Jurkat, Clone E6-1 (cell line): ENCODE measurements around the gene ZC3H13. TPM values are rescaled to one million over a fixed set of nuclear protein-coding genes. Genes with fewer than 3 reads are reported as not detected.

Experiments
- DNase-seq: peaks from one replicate; pipeline ENCODE4 v3.0.0-alpha.2; 2011; ENCODE audit warnings: low read depth, low spot score
- H3K4me3 ChIP-seq: 2 replicates; pipeline ENCODE4 v1.5.1; 2011; ENCODE audit warnings: mild to moderate bottlenecking, low read length, control low read depth, moderate library complexity
- polyA plus RNA-seq: library from polyadenylated mRNA; unstranded; fragments of >200 nt; gene quantifications from one replicate; pipeline ENCODE4 v1.2.1, GENCODE V29; 2012; ENCODE audit warnings: missing spikeins; ENCODE audit not compliant: insufficient read length, insufficient read depth

Gene ZC3H13
- polyA plus RNA-seq, result 16.1 TPM

GRCh38 chr13:46052319-46053161, at the start of gene ZC3H13:
ZC3H13 (minus strand) TSS chr13:46052746; CDS start chr13:46045507, 7,239 bp downstream.
- peak; percentile 95 for DNase-seq
- H3K4me3 ChIP-seq, result peak within 1 kb of the TSS; percentile 75

DNA sequence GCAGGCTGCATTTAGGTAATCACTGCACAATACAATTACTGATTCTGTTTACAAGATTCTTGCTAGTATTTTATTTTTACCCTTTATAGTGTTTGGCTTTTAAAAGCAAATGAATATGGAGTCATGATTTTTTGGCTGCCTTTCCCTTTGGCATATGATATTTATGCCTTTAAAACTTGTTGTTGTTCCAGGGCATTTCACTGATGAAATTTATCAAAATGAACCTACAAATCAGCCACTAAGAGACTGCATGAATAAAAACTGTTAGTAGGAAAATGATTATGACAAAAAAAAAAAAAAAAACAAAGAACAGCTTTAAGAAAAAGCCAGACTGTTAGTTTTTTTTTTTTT, 49.7 kb upstream of the ZC3H13 start:
- no peak overlapping the region for H3K4me3 ChIP-seq
- DNase-seq, result no peak

GRCh38 chr13:46101484-46102254, 49.1 kb upstream of the ZC3H13 start:
- no peak for DNase-seq
- no peak overlapping the region for H3K4me3 ChIP-seq

DNA sequence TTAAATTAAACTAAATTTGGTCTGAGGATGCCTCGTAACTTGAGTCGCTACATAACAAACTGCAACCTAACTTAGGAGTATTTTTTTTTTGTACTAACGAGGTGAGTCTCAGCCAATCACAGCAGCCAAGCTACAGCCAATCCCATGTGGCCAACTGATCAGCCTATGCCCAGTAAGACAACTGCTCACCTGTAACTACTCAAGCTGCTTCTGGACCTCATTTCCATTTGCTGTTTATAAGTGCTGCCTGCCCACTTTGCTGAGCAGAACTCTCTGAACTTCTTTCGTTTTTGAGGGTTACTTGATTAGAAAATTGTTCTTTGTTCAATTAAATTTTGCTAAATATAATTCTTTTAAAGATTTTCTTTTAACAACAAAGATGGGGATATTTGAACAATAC, 48.5 kb upstream of the ZC3H13 start:
- DNase-seq, result no peak
- H3K4me3 ChIP-seq, result no peak overlapping the region

DNA sequence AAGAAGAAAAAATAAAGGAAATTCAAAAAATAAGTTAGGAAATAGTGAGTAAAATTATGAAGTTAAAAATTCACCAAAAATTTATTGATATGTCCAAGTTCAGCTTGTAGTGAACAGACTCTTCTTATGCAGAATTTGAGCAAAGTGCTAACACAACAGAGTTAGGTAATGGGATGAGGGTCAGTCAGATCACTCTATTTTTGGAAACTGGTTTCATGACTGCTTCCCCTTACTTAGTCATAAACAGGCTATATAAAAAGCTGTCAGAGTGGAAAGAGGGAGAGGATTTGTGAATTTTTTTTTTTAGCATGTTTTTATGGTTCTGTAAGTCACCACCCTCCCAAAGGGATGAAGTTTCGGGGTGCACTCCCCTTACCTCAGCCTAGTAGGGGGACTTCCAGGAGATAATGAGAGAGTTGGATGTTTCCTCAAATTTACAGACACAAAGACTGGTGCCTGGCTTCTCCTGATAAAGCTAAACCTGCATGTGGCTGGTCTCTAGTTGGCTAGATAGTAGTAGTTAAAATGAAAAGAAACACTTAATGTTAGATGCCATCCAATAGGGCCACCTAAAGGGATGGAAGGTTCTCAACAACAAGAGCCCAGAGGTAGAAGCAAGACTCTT, 47.8 kb upstream of the ZC3H13 start:
- no peak overlapping the region for H3K4me3 ChIP-seq
- DNase-seq, result no peak

GRCh38 chr13:46097663-46098062, 45.1 kb upstream of the ZC3H13 start:
- no peak for DNase-seq

DNA sequence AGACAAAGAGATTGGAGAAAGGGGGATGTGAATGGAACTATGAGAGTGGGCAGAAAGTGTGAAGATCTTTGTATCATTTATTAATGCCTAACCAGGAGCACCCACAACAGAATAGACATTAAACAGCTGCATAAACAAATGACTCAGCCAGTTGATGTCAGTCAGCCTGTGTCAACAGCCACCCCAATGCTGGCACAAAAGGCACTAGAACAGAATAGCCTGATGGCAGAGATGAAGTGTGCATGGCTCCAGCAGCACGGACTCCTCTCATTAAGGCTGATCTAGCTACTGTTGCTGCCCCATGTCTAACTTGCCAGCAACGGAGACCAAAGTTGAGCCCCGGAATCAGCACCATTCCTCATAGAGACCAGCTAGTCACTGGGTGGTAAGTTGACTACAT, 44.5 kb upstream of the ZC3H13 start:
- no peak overlapping the region for H3K4me3 ChIP-seq
- DNase-seq, result no peak

More at GRCh38 chr13:46097663-46098062, 45.1 kb upstream of the ZC3H13 start:
- no peak overlapping the region for H3K4me3 ChIP-seq

DNA sequence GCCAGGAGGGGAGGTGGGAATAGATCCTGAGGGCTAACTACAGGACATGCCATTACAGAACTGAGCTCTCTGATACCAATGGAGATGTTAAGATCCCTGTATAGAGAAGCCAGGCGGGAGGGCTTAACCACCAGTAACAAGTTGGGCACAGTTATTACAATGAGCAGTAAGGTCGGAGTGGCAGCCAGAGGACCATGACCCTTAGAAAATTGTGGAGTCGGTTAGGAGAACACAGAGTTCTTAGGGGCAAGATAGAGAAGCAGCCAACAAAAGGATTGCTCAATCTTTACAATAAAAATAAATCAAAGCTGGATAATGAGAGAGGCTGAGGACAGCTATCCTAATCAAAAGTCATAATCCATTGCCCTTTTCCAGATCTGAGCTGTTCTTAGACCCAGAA, 41.9 kb upstream of the ZC3H13 start:
- DNase-seq, result no peak
- H3K4me3 ChIP-seq, result no peak overlapping the region

- no peak overlapping the region for H3K4me3 ChIP-seq
- no peak for DNase-seq
Observed at GRCh38 chr13:46088821-46089562, 36.4 kb upstream of the ZC3H13 start.

GRCh38 chr13:46087481-46087880, 34.9 kb upstream of the ZC3H13 start:
- DNase-seq, result no peak
- no peak overlapping the region for H3K4me3 ChIP-seq

DNA sequence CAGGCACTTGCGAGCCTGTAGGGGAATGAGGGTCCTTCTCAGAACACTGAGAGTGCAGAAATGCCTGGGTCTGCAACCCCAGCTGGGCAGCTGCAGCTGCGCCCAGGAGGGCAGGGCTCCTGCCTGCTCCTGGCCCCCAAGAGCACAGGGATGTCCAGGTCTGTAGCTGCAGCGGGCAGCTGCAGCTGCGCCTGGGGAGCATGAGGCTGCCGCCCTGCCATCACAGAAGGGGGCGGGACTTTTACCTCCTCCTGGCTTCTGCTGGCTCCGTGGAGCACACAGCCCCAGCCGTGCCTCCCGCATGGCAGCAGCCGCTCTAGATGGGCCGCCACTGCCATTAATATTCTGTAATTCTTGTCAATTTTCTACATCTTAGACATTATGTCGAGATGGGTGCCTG, 34.4 kb upstream of the ZC3H13 start:
- no peak overlapping the region for H3K4me3 ChIP-seq
- no peak for DNase-seq

- no peak overlapping the region for H3K4me3 ChIP-seq
- DNase-seq, result no peak
Observed at GRCh38 chr13:46086421-46086922, 33.9 kb upstream of the ZC3H13 start.

DNA sequence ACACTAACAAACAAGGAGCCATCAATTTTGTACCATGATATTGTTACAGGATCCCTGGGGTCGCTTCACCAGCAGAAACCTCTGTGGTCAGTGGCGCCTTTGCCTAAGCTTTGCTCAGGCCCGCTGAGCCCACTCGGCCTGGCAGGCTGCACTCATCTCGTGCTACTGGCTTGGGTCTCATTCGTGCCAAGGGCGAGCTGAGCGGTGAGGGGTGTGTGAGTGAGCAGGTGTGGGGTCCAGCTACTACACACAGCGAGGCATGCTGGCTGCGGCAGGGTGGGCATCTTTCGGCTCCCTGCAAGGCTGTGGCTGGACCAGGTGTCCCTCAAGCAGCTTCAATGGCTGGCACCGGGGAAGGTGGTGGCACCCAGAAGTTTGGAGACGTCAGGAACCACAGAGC, 33.2 kb upstream of the ZC3H13 start:
- DNase-seq, result no peak
- H3K4me3 ChIP-seq, result no peak overlapping the region

DNA sequence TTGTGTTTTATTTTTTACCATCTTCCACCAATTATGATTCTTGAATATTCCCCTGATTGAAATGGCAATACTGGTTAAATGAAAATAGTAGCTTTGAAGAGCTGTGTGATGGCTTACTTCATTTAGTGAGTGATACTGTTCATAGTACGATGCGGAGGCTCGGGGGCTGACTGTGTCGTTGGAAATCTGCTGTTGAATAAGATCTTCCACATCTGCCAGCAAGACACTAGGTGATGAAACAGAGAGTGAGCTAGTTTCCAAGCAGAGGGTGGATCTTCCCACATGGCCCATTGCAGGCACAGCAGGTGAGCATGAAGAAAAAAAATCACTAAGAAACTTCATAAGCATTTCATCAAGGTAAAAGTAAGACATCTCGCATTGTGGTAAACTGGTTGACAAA, 29.8 kb upstream of the ZC3H13 start:
- no peak overlapping the region for H3K4me3 ChIP-seq
- DNase-seq, result no peak

- H3K4me3 ChIP-seq, result no peak overlapping the region
- peak; percentile 71 for DNase-seq
Observed at GRCh38 chr13:46079770-46080169, 27.2 kb upstream of the ZC3H13 start.

GRCh38 chr13:46077265-46077664, 24.7 kb upstream of the ZC3H13 start:
- DNase-seq, result no peak
- no peak overlapping the region for H3K4me3 ChIP-seq

DNA sequence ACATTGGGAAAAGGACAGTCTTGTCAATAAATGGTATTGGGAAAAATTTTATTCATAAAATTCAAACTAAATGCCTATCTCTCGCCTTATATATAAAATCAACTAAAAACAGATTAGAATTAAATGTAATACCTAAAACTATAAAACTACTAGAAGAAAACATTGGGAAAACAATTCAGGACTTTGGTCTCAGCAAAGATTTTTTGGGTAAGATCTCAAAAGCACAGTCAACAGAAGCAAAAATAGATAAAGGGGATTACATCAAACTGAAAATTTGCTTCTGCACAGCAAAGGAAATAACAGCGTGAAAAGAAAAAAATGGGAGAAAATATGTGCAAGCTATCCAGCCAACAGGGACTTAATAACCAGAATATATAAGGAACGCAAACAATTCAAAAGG, 24.3 kb upstream of the ZC3H13 start:
- no peak overlapping the region for H3K4me3 ChIP-seq
- DNase-seq, result no peak

- no peak for DNase-seq
- no peak overlapping the region for H3K4me3 ChIP-seq
Observed at GRCh38 chr13:46075811-46076210, 23.3 kb upstream of the ZC3H13 start.

GRCh38 chr13:46071590-46072249, 19.2 kb upstream of the ZC3H13 start:
- no peak for DNase-seq
- H3K4me3 ChIP-seq, result no peak overlapping the region
